WTC11 (cell line): Measurements from ENCODE around the gene LCE2A. TPM values are rescaled to one million over a fixed set of nuclear protein-coding genes. Genes with fewer than 3 reads are reported as not detected.

ENCODE experiments used
- ATAC-seq: fragments of 200-7000 bp; cut with Tn5 transposase; 2 replicates; pipeline ENCODE4 v1.10.0; 2021; ENCODE audit warnings: mild to moderate bottlenecking, moderate library complexity
- CTCF ChIA-PET: fragments of 300-600 bp; sonication (Branson Sonifier 250); formaldehyde crosslinking; loops from one replicate; lab custom pipeline; 2021; ENCODE audit warnings: antibody characterized with exemption; lab: Charles Lee
- POLR2A ChIA-PET: fragments of 350-600 bp; sonication (Branson Sonifier 250); formaldehyde crosslinking; loops from one replicate; lab custom pipeline; 2021; ENCODE audit warnings: antibody characterized with exemption; lab: Charles Lee
- DNase-seq: peaks from one replicate; pipeline ENCODE4 v3.0.0; 2021; ENCODE audit warnings: low spot score
- H3K27ac Mint-ChIP-seq: 2 replicates; pipeline ENCODE4 v1.8.0; 2021; ENCODE audit warnings: mixed read lengths
- H3K27me3 Mint-ChIP-seq: 2 replicates; pipeline ENCODE4 v1.8.0; 2021; ENCODE audit warnings: low read depth, mild to moderate bottlenecking, moderate library complexity, mixed read lengths
- H3K36me3 Mint-ChIP-seq: 2 replicates; pipeline ENCODE4 v1.8.0; 2021; ENCODE audit warnings: mixed read lengths
- H3K4me1 Mint-ChIP-seq: 2 replicates; pipeline ENCODE4 v1.8.0; 2022; ENCODE audit warnings: mixed read lengths
- H3K4me3 Mint-ChIP-seq: 2 replicates; pipeline ENCODE4 v1.8.0; 2021; ENCODE audit warnings: mild to moderate bottlenecking, moderate library complexity, mixed read lengths
- H3K9me3 Mint-ChIP-seq: 2 replicates; pipeline ENCODE4 v1.8.0; 2021; ENCODE audit warnings: mixed read lengths
- ATF1 ChIP-seq: sonication (generic); formaldehyde crosslinking; IDR thresholded peaks from 2 replicates; pipeline ENCODE4 v1.8.1; 2023; ENCODE audit warnings: mild to moderate bottlenecking, moderate library complexity, missing genetic modification reagents
- HMGA2 ChIP-seq: fragments of 250-450 bp; sonication (Bioruptor Pico); IDR thresholded peaks from 2 replicates; pipeline ENCODE4 v1.4.0; 2021; ENCODE audit warnings: mild to moderate bottlenecking, moderate library complexity
- NFE2L1 ChIP-seq: sonication (generic); formaldehyde crosslinking; IDR thresholded peaks from 2 replicates; pipeline ENCODE4 v1.8.1; 2023; ENCODE audit warnings: missing genetic modification reagents
- OVOL2 ChIP-seq: fragments of 250-450 bp; sonication (Bioruptor Pico); IDR thresholded peaks from 2 replicates; pipeline ENCODE4 v1.9.0; 2021; ENCODE audit warnings: mild to moderate bottlenecking, borderline replicate concordance
- total RNA-seq: library from RNA; stranded (reverse); gene quantifications from 3 replicates; pipeline ENCODE4 v1.2.3, GENCODE V29; 2021
- TF ChIP-seq, protein P1 (sequence below): sonication (generic); formaldehyde crosslinking; IDR thresholded peaks from 2 replicates; pipeline ENCODE4 v1.8.0; 2023; ENCODE audit warnings: mild to moderate bottlenecking, missing genetic modification reagents
- TF ChIP-seq, protein P2 (sequence below): sonication (generic); formaldehyde crosslinking; IDR thresholded peaks from 2 replicates; pipeline ENCODE4 v1.8.0; 2022; ENCODE audit warnings: missing genetic modification reagents
- TF ChIP-seq, protein P3 (sequence below): sonication (generic); formaldehyde crosslinking; IDR thresholded peaks from 2 replicates; pipeline ENCODE4 v1.8.0; 2022; ENCODE audit warnings: mild to moderate bottlenecking, missing genetic modification reagents
- TF ChIP-seq, protein P4 (sequence below): fragments of 250-450 bp; sonication (Bioruptor Pico); IDR thresholded peaks from 2 replicates; pipeline ENCODE4 v2.1.2; 2022; ENCODE audit warnings: mild to moderate bottlenecking, moderate library complexity
- TF ChIP-seq, protein P5 (sequence below): sonication (generic); formaldehyde crosslinking; conservative IDR thresholded peaks from 2 replicates; pipeline ENCODE4 v1.8.1; 2023; ENCODE audit warnings: mild to moderate bottlenecking, low read depth, missing genetic modification reagents, moderate library complexity
- TF ChIP-seq, protein P6 (sequence below): fragments of 250-450 bp; sonication (Bioruptor Pico); conservative IDR thresholded peaks from 2 replicates; pipeline ENCODE4 v1.9.0; 2021; ENCODE audit warnings: mild to moderate bottlenecking
- TF ChIP-seq, protein P7 (sequence below): sonication (generic); formaldehyde crosslinking; IDR thresholded peaks from 2 replicates; pipeline ENCODE4 v1.8.0; 2023; ENCODE audit warnings: missing genetic modification reagents

Gene LCE2A
- total RNA-seq, 1 experiment from 2014 or later, result not detected

DNA sequence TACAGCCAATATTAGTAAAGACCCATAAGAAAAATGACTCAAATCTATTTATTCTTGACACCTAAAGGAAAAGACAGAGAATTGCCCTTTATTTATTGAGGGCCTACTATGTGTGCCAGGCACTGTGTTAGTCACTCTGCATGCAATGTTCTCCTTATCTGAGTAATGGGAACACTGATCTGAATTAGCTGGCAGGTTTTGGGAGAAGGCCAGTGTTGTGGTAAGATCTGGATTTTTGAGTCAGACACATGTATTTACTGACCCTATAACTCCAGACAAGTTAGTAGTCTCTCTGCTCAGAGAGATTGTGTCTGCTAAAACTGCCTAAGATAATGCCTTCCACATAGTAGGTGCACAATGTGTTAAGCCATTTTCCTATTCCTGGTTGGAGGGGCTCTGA lies 27.1 kb downstream of the LCE2A start:
- peaks cover 84% of the 10 kb centered on the region for H3K9me3 Mint-ChIP-seq
- ATAC-seq (no peak), DNase-seq (no peak)
- H3K27ac Mint-ChIP-seq, result no peak overlapping the region
- H3K4me1 Mint-ChIP-seq, result no peaks in the 10 kb centered on the region
- no peak overlapping the region for H3K4me3 Mint-ChIP-seq
- ChIA-PET POLR2A (no interaction called here), CTCF (no interaction called here)
- H3K27me3 Mint-ChIP-seq, result peaks cover 16% of the 10 kb centered on the region
- H3K36me3 Mint-ChIP-seq, result peaks cover 71% of the 10 kb centered on the region
- no peak for TF ChIP-seq HMGA2
- TF ChIP-seq NFE2L1 (CRISPR knock-in tag), result no peak
- TF ChIP-seq, protein P1, sequence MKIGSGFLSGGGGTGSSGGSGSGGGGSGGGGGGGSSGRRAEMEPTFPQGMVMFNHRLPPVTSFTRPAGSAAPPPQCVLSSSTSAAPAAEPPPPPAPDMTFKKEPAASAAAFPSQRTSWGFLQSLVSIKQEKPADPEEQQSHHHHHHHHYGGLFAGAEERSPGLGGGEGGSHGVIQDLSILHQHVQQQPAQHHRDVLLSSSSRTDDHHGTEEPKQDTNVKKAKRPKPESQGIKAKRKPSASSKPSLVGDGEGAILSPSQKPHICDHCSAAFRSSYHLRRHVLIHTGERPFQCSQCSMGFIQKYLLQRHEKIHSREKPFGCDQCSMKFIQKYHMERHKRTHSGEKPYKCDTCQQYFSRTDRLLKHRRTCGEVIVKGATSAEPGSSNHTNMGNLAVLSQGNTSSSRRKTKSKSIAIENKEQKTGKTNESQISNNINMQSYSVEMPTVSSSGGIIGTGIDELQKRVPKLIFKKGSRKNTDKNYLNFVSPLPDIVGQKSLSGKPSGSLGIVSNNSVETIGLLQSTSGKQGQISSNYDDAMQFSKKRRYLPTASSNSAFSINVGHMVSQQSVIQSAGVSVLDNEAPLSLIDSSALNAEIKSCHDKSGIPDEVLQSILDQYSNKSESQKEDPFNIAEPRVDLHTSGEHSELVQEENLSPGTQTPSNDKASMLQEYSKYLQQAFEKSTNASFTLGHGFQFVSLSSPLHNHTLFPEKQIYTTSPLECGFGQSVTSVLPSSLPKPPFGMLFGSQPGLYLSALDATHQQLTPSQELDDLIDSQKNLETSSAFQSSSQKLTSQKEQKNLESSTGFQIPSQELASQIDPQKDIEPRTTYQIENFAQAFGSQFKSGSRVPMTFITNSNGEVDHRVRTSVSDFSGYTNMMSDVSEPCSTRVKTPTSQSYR (CRISPR knock-in tag), result no peak
- TF ChIP-seq, protein P2, sequence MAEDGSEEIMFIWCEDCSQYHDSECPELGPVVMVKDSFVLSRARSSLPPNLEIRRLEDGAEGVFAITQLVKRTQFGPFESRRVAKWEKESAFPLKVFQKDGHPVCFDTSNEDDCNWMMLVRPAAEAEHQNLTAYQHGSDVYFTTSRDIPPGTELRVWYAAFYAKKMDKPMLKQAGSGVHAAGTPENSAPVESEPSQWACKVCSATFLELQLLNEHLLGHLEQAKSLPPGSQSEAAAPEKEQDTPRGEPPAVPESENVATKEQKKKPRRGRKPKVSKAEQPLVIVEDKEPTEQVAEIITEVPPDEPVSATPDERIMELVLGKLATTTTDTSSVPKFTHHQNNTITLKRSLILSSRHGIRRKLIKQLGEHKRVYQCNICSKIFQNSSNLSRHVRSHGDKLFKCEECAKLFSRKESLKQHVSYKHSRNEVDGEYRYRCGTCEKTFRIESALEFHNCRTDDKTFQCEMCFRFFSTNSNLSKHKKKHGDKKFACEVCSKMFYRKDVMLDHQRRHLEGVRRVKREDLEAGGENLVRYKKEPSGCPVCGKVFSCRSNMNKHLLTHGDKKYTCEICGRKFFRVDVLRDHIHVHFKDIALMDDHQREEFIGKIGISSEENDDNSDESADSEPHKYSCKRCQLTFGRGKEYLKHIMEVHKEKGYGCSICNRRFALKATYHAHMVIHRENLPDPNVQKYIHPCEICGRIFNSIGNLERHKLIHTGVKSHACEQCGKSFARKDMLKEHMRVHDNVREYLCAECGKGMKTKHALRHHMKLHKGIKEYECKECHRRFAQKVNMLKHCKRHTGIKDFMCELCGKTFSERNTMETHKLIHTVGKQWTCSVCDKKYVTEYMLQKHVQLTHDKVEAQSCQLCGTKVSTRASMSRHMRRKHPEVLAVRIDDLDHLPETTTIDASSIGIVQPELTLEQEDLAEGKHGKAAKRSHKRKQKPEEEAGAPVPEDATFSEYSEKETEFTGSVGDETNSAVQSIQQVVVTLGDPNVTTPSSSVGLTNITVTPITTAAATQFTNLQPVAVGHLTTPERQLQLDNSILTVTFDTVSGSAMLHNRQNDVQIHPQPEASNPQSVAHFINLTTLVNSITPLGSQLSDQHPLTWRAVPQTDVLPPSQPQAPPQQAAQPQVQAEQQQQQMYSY (CRISPR knock-in tag), result no peak
- TF ChIP-seq OVOL2, result no peak
- TF ChIP-seq, protein P3, sequence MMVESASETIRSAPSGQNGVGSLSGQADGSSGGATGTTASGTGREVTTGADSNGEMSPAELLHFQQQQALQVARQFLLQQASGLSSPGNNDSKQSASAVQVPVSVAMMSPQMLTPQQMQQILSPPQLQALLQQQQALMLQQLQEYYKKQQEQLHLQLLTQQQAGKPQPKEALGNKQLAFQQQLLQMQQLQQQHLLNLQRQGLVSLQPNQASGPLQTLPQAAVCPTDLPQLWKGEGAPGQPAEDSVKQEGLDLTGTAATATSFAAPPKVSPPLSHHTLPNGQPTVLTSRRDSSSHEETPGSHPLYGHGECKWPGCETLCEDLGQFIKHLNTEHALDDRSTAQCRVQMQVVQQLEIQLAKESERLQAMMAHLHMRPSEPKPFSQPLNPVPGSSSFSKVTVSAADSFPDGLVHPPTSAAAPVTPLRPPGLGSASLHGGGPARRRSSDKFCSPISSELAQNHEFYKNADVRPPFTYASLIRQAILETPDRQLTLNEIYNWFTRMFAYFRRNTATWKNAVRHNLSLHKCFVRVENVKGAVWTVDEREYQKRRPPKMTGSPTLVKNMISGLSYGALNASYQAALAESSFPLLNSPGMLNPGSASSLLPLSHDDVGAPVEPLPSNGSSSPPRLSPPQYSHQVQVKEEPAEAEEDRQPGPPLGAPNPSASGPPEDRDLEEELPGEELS (CRISPR knock-in tag), result no peak
- no peak for TF ChIP-seq ATF1 (CRISPR knock-in tag)
- TF ChIP-seq, protein P4, sequence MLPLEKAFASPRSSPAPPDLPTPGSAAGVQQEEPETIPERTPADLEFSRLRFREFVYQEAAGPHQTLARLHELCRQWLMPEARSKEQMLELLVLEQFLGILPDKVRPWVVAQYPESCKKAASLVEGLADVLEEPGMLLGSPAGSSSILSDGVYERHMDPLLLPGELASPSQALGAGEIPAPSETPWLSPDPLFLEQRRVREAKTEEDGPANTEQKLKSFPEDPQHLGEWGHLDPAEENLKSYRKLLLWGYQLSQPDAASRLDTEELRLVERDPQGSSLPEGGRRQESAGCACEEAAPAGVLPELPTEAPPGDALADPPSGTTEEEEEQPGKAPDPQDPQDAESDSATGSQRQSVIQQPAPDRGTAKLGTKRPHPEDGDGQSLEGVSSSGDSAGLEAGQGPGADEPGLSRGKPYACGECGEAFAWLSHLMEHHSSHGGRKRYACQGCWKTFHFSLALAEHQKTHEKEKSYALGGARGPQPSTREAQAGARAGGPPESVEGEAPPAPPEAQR (CRISPR knock-in tag), result no peak
- TF ChIP-seq, protein P5, sequence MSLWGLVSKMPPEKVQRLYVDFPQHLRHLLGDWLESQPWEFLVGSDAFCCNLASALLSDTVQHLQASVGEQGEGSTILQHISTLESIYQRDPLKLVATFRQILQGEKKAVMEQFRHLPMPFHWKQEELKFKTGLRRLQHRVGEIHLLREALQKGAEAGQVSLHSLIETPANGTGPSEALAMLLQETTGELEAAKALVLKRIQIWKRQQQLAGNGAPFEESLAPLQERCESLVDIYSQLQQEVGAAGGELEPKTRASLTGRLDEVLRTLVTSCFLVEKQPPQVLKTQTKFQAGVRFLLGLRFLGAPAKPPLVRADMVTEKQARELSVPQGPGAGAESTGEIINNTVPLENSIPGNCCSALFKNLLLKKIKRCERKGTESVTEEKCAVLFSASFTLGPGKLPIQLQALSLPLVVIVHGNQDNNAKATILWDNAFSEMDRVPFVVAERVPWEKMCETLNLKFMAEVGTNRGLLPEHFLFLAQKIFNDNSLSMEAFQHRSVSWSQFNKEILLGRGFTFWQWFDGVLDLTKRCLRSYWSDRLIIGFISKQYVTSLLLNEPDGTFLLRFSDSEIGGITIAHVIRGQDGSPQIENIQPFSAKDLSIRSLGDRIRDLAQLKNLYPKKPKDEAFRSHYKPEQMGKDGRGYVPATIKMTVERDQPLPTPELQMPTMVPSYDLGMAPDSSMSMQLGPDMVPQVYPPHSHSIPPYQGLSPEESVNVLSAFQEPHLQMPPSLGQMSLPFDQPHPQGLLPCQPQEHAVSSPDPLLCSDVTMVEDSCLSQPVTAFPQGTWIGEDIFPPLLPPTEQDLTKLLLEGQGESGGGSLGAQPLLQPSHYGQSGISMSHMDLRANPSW (CRISPR knock-in tag), result no peak
- TF ChIP-seq, protein P6, sequence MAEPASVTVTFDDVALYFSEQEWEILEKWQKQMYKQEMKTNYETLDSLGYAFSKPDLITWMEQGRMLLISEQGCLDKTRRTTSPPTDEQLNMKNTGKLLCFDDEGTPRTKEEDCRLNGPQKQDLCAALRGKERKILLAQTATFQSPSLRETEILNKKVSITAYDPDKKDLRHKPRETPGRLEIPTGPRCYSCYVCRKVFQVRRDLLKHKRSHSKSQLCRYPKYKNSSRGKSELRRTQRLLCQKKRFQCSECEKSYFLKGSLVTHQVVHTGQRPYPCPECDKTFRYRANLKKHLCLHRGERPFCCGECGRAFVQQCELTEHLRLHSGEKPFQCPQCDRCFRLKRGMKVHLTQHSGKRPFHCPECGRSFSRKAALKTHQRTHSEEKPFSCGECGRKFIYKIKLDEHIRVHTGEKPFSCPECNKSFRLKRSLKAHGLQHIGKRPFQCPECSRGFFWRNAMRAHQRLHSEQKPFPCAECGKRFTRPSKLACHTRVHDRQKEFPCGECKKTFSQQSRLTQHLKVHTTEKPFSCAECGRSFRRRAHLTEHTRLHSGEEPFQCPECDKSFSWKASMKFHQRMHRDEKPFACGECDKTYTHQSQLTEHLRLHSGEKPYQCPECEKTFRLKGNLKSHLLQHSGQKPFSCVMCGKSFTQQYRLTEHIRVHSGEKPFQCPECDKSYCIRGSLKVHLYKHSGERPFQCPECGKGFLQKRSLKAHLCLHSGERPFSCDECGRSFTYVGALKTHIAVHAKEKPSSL, result no peak
- TF ChIP-seq, protein P7, sequence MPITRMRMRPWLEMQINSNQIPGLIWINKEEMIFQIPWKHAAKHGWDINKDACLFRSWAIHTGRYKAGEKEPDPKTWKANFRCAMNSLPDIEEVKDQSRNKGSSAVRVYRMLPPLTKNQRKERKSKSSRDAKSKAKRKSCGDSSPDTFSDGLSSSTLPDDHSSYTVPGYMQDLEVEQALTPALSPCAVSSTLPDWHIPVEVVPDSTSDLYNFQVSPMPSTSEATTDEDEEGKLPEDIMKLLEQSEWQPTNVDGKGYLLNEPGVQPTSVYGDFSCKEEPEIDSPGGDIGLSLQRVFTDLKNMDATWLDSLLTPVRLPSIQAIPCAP, result no peak
